SK-N-SH (cell line): ENCODE results near the gene TPBG. TPM values are rescaled to one million over a fixed set of nuclear protein-coding genes. Genes with fewer than 3 reads are reported as not detected.

ENCODE experiments used
- CTCF ChIA-PET: fragments of 300-600, 350-600 bp; formaldehyde crosslinking; extraction: SDS; loops from one replicate; lab custom pipeline; 2021; lab: Yijun Ruan, JAX
- POLR2A ChIA-PET: fragments of 350-600 bp; sonication (Branson Sonifier 250); formaldehyde crosslinking; extraction: SDS; loops from one replicate; lab custom pipeline; 2020; ENCODE audit warnings: antibody characterized with exemption, inconsistent platforms; lab: Yijun Ruan, JAX
- DNase-seq: peaks from one replicate; pipeline ENCODE4 v3.0.0; 2012
- H2AFZ ChIP-seq: fragments of 200-600 bp; sonication (generic); 2 replicates; pipeline ENCODE4 v1.8.1; 2016; ENCODE audit warnings: antibody characterized with exemption, mild to moderate bottlenecking, low read depth
- H3F3A ChIP-seq: fragments of 200-600 bp; sonication (generic); replicated peaks from 2 replicates; pipeline ENCODE3; 2016; ENCODE audit warnings: antibody characterized with exemption, mild to moderate bottlenecking; ENCODE audit not compliant: insufficient read depth
- H3K27ac ChIP-seq, 2 experiments: fragments of 200-500 bp in 1 of 2; fragments of 200-600 bp in 1 of 2; sonication (Bioruptor generic) in 1 of 2; sonication (generic), shearing (Covaris generic) in 1 of 2; 2 replicates each; pipeline versions ENCODE4 v1.5.1 to v1.6.1; 2014 to 2016; ENCODE audit warnings: low read depth in 2 of 2, inconsistent platforms in 1 of 2, low read length in 1 of 2, mild to moderate bottlenecking in 1 of 2, mixed read lengths in 1 of 2
- H3K27me3 ChIP-seq: fragments of 200-600 bp; sonication (generic), shearing (Covaris generic); 2 replicates; pipeline ENCODE4 v1.6.1; 2016; ENCODE audit warnings: mixed run types; ENCODE audit not compliant: insufficient read depth
- H3K36me3 ChIP-seq, 2 experiments: fragments of 200-500 bp in 1 of 2; fragments of 200-600 bp in 1 of 2; sonication (Bioruptor generic) in 1 of 2; sonication (generic) in 1 of 2; replicated peaks in 1 of 2; 2 replicates each; pipeline versions ENCODE3 to v1.5.1; 2014 to 2016; ENCODE audit warnings: low read length in 1 of 2, mild to moderate bottlenecking in 1 of 2; ENCODE audit not compliant: insufficient read depth in 2 of 2, control insufficient read depth in 1 of 2
- H3K4me1 ChIP-seq, 2 experiments: fragments of 200-500 bp in 1 of 2; fragments of 200-600 bp in 1 of 2; sonication (Bioruptor generic) in 1 of 2; sonication (generic), shearing (Covaris generic) in 1 of 2; 2 replicates each; pipeline versions ENCODE4 v1.5.1 to v1.6.1; 2014 to 2016; ENCODE audit warnings: low read depth in 1 of 2, low read length in 1 of 2, mixed run types in 1 of 2; ENCODE audit not compliant: insufficient read depth in 2 of 2, control insufficient read depth in 1 of 2
- H3K4me2 ChIP-seq: fragments of 200-600 bp; sonication (generic), shearing (Covaris generic); 2 replicates; pipeline ENCODE4 v1.6.1; 2017; ENCODE audit warnings: mixed run types
- H3K4me3 ChIP-seq, 2 experiments: fragments of 200-500 bp in 1 of 2; fragments of 200-600 bp in 1 of 2; sonication (Bioruptor generic) in 1 of 2; sonication (generic), shearing (Covaris generic) in 1 of 2; 2 replicates each; pipeline versions ENCODE4 v1.5.1 to v1.8.1; 2014 to 2016; ENCODE audit warnings: low read depth in 2 of 2, inconsistent platforms in 1 of 2, low read length in 1 of 2, mild to moderate bottlenecking in 1 of 2, mixed read lengths in 1 of 2, moderate library complexity in 1 of 2
- H3K79me2 ChIP-seq: fragments of 200-600 bp; sonication (generic); 2 replicates; pipeline ENCODE4 v1.8.1; 2017; ENCODE audit warnings: mild to moderate bottlenecking; ENCODE audit not compliant: insufficient read depth
- H3K9ac ChIP-seq: fragments of 200-600 bp; sonication (generic); 2 replicates; pipeline ENCODE4 v1.6.1; 2017; ENCODE audit warnings: mixed run types
- H3K9me2 ChIP-seq: fragments of 200-600 bp; sonication (generic); 2 replicates; pipeline ENCODE4 v1.6.1; 2017; ENCODE audit warnings: mixed run types
- H3K9me3 ChIP-seq: fragments of 200-600 bp; sonication (generic); 2 replicates; pipeline ENCODE4 v1.6.1; 2017; ENCODE audit warnings: mixed run types, mild to moderate bottlenecking, moderate library complexity
- H4K20me1 ChIP-seq: fragments of 200-600 bp; sonication (generic); 2 replicates; pipeline ENCODE4 v1.6.1; 2017; ENCODE audit warnings: mild to moderate bottlenecking, mixed run types; ENCODE audit not compliant: insufficient read depth
- FOXM1 ChIP-seq: IDR thresholded peaks from 2 replicates; pipeline ENCODE4 v1.4.0; 2012; ENCODE audit warnings: low read depth, mild to moderate bottlenecking
- MEF2A ChIP-seq: IDR thresholded peaks from 2 replicates; pipeline ENCODE4 v1.4.0; 2012; ENCODE audit warnings: low read depth, borderline replicate concordance
- POLR2AphosphoS5 ChIP-seq: IDR thresholded peaks from 2 replicates; pipeline ENCODE4 v1.6.1; 2012; ENCODE audit warnings: low read depth, low read length
- RAD21 ChIP-seq: IDR thresholded peaks from 2 replicates; pipeline ENCODE4 v1.6.1; 2012; ENCODE audit warnings: mild to moderate bottlenecking, low read length
- TAF1 ChIP-seq: IDR thresholded peaks from 2 replicates; pipeline ENCODE4 v1.6.1; 2012; ENCODE audit warnings: low read depth, mild to moderate bottlenecking, low read length, moderate library complexity, borderline replicate concordance
- YY1 ChIP-seq: IDR thresholded peaks from 2 replicates; pipeline ENCODE4 v1.4.0; 2012; ENCODE audit warnings: low read depth, mild to moderate bottlenecking
- WGBS: methylation state at CpG from one replicate; pipeline ENCODE4 v1.1.6; 2017; ENCODE audit warnings: low lambda C conversion rate; 5-methylcytosine and 5-hydroxymethylcytosine counted together
- polyA plus RNA-seq, 3 experiments: library from polyadenylated mRNA; depleted of rRNA; stranded (reverse); fragments of >200 nt; gene quantifications; 2 replicates each; pipeline ENCODE4 v1.2.3, GENCODE V29; 2012
- TF ChIP-seq, protein P1 (sequence below): IDR thresholded peaks from 2 replicates; pipeline ENCODE4; 2012
- TF ChIP-seq, protein P2 (sequence below): IDR thresholded peaks from 2 replicates; pipeline ENCODE4 v1.6.1; 2012; ENCODE audit warnings: mild to moderate bottlenecking, low read depth, low read length, moderate library complexity
- TF ChIP-seq, protein P3 (sequence below): fragments of 200-600 bp; sonication (generic); IDR thresholded peaks from 2 replicates; pipeline ENCODE4 v1.6.1; 2017; ENCODE audit warnings: antibody characterized with exemption, mild to moderate bottlenecking, moderate library complexity
- TF ChIP-seq, protein P4 (sequence below): IDR thresholded peaks from 2 replicates; pipeline ENCODE4 v1.4.0; 2012; ENCODE audit warnings: low read depth, borderline replicate concordance

TPBG gene
- polyA plus RNA-seq, 1 of the 3 experiments (the other 2 are of a cell fraction) = 128 TPM

DNA sequence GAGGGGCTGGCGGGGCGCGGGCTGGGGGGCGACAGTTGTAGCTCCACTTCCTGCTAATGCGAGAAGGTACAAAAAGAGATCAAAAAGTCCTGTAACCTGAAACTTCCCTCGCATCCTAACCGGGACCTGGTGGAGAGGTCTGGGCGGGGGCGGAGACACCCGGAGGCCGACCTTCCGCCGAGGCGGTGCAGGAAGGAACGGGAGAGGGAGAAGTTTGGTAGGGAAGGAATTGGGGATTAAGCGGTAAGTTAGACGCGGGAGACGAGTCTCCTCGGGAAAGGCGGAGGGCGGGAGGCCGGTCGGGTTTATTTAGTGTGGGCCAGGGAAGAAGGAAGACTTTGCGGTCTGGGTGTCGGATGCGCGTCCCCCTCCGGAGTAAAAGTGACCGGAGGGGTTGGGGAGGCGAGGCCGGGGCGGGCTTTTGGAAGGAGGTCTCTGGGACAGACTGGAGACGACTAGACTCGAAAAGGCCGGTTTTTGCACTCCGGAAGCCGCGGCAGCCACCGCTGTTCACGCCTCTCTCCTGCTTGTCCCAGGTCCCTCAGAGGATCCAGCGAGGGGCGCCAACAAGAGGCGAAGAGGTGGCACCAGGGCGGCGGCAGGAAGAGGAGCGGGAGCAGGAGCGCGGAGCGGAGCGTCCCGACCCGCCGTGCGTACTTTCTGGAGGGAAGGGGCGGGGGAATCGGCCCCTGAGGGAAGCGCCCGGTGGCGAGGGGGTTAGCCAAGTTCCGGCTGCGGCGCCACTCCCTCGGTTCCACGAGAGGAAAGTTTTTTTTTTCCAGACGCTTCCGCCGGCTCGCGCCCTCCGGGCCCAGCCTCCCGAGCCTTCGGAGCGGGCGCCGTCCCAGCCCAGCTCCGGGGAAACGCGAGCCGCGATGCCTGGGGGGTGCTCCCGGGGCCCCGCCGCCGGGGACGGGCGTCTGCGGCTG lies 734 bp downstream of the TPBG start (continued):
- TF ChIP-seq, protein P1, sequence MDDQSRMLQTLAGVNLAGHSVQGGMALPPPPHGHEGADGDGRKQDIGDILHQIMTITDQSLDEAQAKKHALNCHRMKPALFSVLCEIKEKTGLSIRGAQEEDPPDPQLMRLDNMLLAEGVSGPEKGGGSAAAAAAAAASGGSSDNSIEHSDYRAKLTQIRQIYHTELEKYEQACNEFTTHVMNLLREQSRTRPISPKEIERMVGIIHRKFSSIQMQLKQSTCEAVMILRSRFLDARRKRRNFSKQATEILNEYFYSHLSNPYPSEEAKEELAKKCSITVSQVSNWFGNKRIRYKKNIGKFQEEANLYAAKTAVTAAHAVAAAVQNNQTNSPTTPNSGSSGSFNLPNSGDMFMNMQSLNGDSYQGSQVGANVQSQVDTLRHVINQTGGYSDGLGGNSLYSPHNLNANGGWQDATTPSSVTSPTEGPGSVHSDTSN = no peak
- TF ChIP-seq, protein P2, sequence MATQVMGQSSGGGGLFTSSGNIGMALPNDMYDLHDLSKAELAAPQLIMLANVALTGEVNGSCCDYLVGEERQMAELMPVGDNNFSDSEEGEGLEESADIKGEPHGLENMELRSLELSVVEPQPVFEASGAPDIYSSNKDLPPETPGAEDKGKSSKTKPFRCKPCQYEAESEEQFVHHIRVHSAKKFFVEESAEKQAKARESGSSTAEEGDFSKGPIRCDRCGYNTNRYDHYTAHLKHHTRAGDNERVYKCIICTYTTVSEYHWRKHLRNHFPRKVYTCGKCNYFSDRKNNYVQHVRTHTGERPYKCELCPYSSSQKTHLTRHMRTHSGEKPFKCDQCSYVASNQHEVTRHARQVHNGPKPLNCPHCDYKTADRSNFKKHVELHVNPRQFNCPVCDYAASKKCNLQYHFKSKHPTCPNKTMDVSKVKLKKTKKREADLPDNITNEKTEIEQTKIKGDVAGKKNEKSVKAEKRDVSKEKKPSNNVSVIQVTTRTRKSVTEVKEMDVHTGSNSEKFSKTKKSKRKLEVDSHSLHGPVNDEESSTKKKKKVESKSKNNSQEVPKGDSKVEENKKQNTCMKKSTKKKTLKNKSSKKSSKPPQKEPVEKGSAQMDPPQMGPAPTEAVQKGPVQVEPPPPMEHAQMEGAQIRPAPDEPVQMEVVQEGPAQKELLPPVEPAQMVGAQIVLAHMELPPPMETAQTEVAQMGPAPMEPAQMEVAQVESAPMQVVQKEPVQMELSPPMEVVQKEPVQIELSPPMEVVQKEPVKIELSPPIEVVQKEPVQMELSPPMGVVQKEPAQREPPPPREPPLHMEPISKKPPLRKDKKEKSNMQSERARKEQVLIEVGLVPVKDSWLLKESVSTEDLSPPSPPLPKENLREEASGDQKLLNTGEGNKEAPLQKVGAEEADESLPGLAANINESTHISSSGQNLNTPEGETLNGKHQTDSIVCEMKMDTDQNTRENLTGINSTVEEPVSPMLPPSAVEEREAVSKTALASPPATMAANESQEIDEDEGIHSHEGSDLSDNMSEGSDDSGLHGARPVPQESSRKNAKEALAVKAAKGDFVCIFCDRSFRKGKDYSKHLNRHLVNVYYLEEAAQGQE = no peak
- peak; percentile 37; the same call in 1 of the 2 replicates for TF ChIP-seq TAF1
- TF ChIP-seq, protein P3, sequence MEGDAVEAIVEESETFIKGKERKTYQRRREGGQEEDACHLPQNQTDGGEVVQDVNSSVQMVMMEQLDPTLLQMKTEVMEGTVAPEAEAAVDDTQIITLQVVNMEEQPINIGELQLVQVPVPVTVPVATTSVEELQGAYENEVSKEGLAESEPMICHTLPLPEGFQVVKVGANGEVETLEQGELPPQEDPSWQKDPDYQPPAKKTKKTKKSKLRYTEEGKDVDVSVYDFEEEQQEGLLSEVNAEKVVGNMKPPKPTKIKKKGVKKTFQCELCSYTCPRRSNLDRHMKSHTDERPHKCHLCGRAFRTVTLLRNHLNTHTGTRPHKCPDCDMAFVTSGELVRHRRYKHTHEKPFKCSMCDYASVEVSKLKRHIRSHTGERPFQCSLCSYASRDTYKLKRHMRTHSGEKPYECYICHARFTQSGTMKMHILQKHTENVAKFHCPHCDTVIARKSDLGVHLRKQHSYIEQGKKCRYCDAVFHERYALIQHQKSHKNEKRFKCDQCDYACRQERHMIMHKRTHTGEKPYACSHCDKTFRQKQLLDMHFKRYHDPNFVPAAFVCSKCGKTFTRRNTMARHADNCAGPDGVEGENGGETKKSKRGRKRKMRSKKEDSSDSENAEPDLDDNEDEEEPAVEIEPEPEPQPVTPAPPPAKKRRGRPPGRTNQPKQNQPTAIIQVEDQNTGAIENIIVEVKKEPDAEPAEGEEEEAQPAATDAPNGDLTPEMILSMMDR = no peak
- no peak for TF ChIP-seq POLR2AphosphoS5
- TF ChIP-seq, all 33 proteins: peak for 7

DNA sequence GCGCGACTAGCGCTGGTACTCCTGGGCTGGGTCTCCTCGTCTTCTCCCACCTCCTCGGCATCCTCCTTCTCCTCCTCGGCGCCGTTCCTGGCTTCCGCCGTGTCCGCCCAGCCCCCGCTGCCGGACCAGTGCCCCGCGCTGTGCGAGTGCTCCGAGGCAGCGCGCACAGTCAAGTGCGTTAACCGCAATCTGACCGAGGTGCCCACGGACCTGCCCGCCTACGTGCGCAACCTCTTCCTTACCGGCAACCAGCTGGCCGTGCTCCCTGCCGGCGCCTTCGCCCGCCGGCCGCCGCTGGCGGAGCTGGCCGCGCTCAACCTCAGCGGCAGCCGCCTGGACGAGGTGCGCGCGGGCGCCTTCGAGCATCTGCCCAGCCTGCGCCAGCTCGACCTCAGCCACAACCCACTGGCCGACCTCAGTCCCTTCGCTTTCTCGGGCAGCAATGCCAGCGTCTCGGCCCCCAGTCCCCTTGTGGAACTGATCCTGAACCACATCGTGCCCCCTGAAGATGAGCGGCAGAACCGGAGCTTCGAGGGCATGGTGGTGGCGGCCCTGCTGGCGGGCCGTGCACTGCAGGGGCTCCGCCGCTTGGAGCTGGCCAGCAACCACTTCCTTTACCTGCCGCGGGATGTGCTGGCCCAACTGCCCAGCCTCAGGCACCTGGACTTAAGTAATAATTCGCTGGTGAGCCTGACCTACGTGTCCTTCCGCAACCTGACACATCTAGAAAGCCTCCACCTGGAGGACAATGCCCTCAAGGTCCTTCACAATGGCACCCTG lies 1.6 kb downstream of the TPBG start:
- POLR2A ChIA-PET = interaction anchor here (1.1 kb wide), 1 partner anchor 14 kb away, joined by 4 read pairs; no protein-coding TSS in a partner anchor
- CTCF ChIA-PET = interaction anchor here (0.6 to 1.3 kb wide), 3 partner anchors 15 to 367 kb away, joined by 3 read pairs; no protein-coding TSS in a partner anchor
- Histone ChIP-seq H3K4me1 (peaks cover 17 to 24% of the 10 kb centered on the region in 2 experiments; a peak in 3 of 4 replicates), H3K27me3 (no peaks in the 10 kb centered on the region), H2AFZ (no peak overlapping the region), H3F3A (peaks cover 40% of the 10 kb centered on the region), H3K9me3 (no peaks in the 10 kb centered on the region), H3K79me2 (peaks cover 69% of the 10 kb centered on the region), H4K20me1 (peaks cover 24% of the 10 kb centered on the region), H3K9me2 (no peaks in the 10 kb centered on the region), H3K36me3 (peaks cover 33 to 40% of the 10 kb centered on the region in 2 experiments), H3K27ac (peak overlapping the region; percentile 95 to 99), H3K4me3 (peak overlapping the region; percentile 88 to 90), H3K4me2 (peak overlapping the region; percentile 93), H3K9ac (peak overlapping the region; percentile 97)
- DNase-seq = peak; percentile 73
- whole genome bisulfite sequencing = 3% methylated on average over 39 of the region's 67 CpGs
- TF ChIP-seq RAD21 (no peak), YY1 (no peak), MEF2A (no peak), FOXM1 (no peak)
- TF ChIP-seq, protein P3 = peak; percentile 39
- TF ChIP-seq, protein P4, sequence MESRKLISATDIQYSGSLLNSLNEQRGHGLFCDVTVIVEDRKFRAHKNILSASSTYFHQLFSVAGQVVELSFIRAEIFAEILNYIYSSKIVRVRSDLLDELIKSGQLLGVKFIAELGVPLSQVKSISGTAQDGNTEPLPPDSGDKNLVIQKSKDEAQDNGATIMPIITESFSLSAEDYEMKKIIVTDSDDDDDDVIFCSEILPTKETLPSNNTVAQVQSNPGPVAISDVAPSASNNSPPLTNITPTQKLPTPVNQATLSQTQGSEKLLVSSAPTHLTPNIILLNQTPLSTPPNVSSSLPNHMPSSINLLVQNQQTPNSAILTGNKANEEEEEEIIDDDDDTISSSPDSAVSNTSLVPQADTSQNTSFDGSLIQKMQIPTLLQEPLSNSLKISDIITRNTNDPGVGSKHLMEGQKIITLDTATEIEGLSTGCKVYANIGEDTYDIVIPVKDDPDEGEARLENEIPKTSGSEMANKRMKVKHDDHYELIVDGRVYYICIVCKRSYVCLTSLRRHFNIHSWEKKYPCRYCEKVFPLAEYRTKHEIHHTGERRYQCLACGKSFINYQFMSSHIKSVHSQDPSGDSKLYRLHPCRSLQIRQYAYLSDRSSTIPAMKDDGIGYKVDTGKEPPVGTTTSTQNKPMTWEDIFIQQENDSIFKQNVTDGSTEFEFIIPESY = no peak
- TF ChIP-seq, protein P2 = peak; percentile 65; the same call in 1 of the 2 replicates
